ENCODE results near the gene HOXB3.

Gene HOXB3

DNA sequence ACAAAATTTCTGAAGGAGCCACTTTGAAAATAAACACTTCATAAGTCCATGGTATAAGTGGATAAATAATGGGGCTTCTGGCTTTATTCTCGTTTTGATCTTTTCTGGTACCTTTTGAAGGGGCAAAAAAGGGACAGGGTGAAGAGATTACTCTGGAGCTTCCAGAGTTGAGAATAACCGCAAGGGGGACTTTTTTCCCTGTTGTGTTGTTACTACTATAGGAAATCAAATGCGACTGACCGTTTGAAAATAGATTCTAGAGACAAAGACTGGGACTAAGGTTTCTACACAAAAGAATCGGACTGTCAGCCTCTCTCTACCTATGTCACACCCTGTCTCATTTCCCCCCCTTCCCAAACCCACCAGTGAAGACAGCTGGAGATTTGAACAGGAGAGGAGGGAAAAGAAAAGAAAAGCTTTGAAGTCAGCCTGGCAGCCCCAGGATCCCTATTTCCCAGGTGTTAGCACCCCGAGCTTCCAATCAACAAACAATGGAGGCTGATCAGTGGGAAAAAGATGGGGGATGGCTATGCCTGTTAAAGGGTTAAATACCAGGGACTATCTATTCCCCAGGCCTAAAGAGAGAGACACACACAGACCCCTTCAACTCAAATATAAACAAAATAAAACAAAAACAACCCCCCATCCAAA, 20.2 kb downstream of the HOXB3 start:
- Histone ChIP-seq H3K4me1 (ENCODE audit: control insufficient read depth, low read depth, low read length) (peaks cover 7% of the 10 kb centered on the region), H2AK5ac (ENCODE audit: low read length) (no peak overlapping the region), H2BK15ac (replicated peaks; ENCODE audit: low read depth) (no peak overlapping the region), H3K27me3 (ENCODE audit: insufficient read depth, low read length, poor library complexity) (peaks cover 84% of the 10 kb centered on the region), H3K4me3 (ENCODE audit: low read length) (no peak overlapping the region), H3K18ac (ENCODE audit: low read length) (no peak overlapping the region), H3K4me2 (ENCODE audit: low read length) (no peak overlapping the region), H3K79me1 (ENCODE audit: low read length) (no peaks in the 10 kb centered on the region), H3K23ac (ENCODE audit: low read length) (no peak overlapping the region), H2BK5ac (ENCODE audit: low read length) (no peak overlapping the region), H4K5ac (ENCODE audit: low read length) (no peak overlapping the region), H3K36me3 (ENCODE audit: control insufficient read depth, insufficient read depth, low read length) (no peaks in the 10 kb centered on the region), H4K8ac (ENCODE audit: low read depth, low read length) (no peak overlapping the region), H2BK120ac (ENCODE audit: low read depth, low read length) (no peak overlapping the region), H3K27ac (ENCODE audit: low read depth, low read length) (no peak overlapping the region), H3K79me2 (ENCODE audit: control insufficient read depth, insufficient read depth, low read length) (no peaks in the 10 kb centered on the region), H3K9ac (ENCODE audit: low read length) (no peak overlapping the region), H3K56ac (ENCODE audit: low read length) (no peak overlapping the region), H3K4ac (ENCODE audit: low read depth, low read length) (no peak overlapping the region)
- no CpG with 5 or more reads among the region's 6 CpGs for WGBS (ENCODE audit: extremely low coverage, insufficient coverage, low lambda C conversion rate)
- no peak for DNase-seq

DNA sequence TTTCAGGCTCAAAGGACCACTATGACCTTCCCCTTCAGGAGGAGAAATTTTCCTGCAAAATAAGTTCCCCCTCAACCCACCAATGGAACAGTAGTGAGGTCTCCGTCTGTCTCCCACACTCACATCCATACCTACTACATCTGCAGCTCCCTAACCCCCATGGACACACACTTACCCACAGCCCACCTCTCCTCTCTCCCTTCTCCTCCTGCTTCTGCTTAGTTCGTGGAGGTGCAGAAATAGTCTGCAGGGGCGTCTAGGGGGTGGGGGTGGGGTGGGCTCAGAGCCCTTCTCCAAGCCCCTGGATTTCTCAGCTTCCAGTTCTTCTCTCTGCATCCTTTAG, 20.8 kb downstream of the HOXB3 start:
- WGBS (ENCODE audit: extremely low coverage, insufficient coverage, low lambda C conversion rate), result no CpG with 5 or more reads among the region's 3 CpGs
- Histone ChIP-seq H3K4me1 (ENCODE audit: control insufficient read depth, low read depth, low read length) (peaks cover 7% of the 10 kb centered on the region), H3K27ac (ENCODE audit: low read depth, low read length) (no peak overlapping the region), H3K36me3 (ENCODE audit: control insufficient read depth, insufficient read depth, low read length) (no peaks in the 10 kb centered on the region), H3K4ac (ENCODE audit: low read depth, low read length) (no peak overlapping the region), H3K56ac (ENCODE audit: low read length) (no peak overlapping the region), H3K27me3 (ENCODE audit: insufficient read depth, low read length, poor library complexity) (peaks cover 83% of the 10 kb centered on the region), H3K18ac (ENCODE audit: low read length) (no peak overlapping the region), H3K23ac (ENCODE audit: low read length) (no peak overlapping the region), H3K4me3 (ENCODE audit: low read length) (no peak overlapping the region), H2AK5ac (ENCODE audit: low read length) (no peak overlapping the region), H3K79me2 (ENCODE audit: control insufficient read depth, insufficient read depth, low read length) (no peaks in the 10 kb centered on the region), H2BK5ac (ENCODE audit: low read length) (no peak overlapping the region), H3K79me1 (ENCODE audit: low read length) (no peaks in the 10 kb centered on the region), H3K9ac (ENCODE audit: low read length) (no peak overlapping the region), H2BK120ac (ENCODE audit: low read depth, low read length) (no peak overlapping the region), H3K4me2 (ENCODE audit: low read length) (no peak overlapping the region), H4K5ac (ENCODE audit: low read length) (no peak overlapping the region), H4K8ac (ENCODE audit: low read depth, low read length) (no peak overlapping the region), H2BK15ac (replicated peaks; ENCODE audit: low read depth) (no peak overlapping the region)
- no peak for DNase-seq

DNA sequence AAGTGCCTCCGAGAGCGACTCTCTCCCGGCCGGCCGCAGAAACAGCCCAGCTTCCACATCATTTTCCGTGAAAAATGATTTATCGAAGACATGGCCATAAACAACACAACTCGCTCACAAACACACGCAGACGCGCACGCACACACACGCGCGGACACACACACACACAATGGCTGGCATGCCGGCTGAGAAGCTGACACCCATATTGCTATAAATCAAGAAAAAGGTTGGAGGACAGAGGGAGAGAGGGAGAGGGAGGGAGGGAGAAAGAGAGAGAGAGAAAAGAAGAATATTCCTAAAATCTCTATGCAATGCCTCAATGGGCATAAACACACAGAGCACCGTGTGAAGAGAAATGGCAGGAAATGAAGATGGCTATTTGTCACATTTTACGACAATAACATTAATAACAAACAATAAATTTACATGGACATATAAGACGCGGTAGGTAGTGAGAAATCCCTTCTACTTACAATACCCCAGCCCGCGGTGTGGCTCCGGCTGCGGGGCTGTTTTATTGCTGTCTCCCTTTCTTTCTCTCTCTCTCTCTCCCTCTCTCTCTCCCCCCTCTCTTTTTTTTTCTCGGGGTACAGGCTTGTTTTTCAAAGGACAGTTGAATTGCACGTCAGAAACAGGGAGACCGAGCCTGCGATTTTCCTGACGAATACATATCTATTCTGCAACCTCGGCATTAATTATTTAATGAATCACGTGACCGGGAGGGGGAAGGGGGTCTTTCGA, 21.4 kb downstream of the HOXB3 start:
- H3K36me3 ChIP-seq (ENCODE audit: control insufficient read depth, insufficient read depth, low read length), result no peaks in the 10 kb centered on the region
- H2AK5ac ChIP-seq (ENCODE audit: low read length), result no peak overlapping the region
- WGBS (ENCODE audit: extremely low coverage, insufficient coverage, low lambda C conversion rate), result no CpG with 5 or more reads among the region's 33 CpGs
- no peaks in the 10 kb centered on the region for H3K79me2 ChIP-seq (ENCODE audit: control insufficient read depth, insufficient read depth, low read length)
- peaks cover 7% of the 10 kb centered on the region for H3K4me1 ChIP-seq (ENCODE audit: control insufficient read depth, low read depth, low read length)
- H4K5ac ChIP-seq (ENCODE audit: low read length), result no peak overlapping the region
- no peak overlapping the region for H2BK120ac ChIP-seq (ENCODE audit: low read depth, low read length)
- H3K79me1 ChIP-seq (ENCODE audit: low read length), result no peaks in the 10 kb centered on the region
- no peak overlapping the region for H3K4me2 ChIP-seq (ENCODE audit: low read length)
- no peak overlapping the region for H3K56ac ChIP-seq (ENCODE audit: low read length)
- H3K4ac ChIP-seq (ENCODE audit: low read depth, low read length), result no peak overlapping the region
- H3K27ac ChIP-seq (ENCODE audit: low read depth, low read length), result no peak overlapping the region
- no peak for DNase-seq
- H3K23ac ChIP-seq (ENCODE audit: low read length), result no peak overlapping the region
- H3K9ac ChIP-seq (ENCODE audit: low read length), result no peak overlapping the region
- H3K18ac ChIP-seq (ENCODE audit: low read length), result no peak overlapping the region
- H3K27me3 ChIP-seq (ENCODE audit: insufficient read depth, low read length, poor library complexity), result peaks cover 83% of the 10 kb centered on the region
- no peak overlapping the region for H4K8ac ChIP-seq (ENCODE audit: low read depth, low read length)
- no peak overlapping the region for H2BK15ac ChIP-seq (replicated peaks; ENCODE audit: low read depth)
- H2BK5ac ChIP-seq (ENCODE audit: low read length), result no peak overlapping the region
- no peak overlapping the region for H3K4me3 ChIP-seq (ENCODE audit: low read length)

DNA sequence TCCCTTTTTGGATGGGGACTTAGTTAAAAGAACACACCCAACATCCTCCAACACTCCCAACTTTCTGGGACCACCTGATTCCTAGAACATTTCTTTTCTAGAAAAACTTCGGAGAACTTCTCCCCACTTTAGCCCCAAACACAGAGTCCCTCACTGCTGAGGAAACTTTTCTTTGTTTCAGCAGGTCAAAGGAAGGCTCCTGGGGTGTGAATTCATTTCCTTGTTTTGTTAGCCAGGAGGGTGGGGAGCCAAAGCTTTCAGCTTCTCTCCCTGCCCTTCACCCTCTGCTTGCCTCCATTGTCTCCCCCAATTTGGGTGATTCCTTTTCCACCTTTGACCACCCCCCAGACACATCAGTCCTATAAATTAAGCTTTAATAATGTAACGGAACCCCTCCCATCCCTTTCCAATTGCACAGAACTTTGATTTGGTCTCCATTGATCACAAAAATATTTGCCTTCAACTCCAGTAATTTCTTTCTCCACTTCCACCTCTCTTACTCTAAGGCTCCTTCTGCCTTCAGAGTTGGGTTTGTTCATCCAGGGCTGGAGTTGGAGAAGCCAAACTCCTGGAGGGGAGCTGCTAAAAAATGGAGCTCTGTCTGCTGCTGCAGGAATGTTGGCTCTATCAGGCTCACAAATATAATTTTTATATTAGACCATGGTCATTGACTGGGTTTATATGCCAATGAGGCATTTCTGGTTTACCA, 22.2 kb downstream of the HOXB3 start:
- no CpG with 5 or more reads among the region's 2 CpGs for WGBS (ENCODE audit: extremely low coverage, insufficient coverage, low lambda C conversion rate)

DNA sequence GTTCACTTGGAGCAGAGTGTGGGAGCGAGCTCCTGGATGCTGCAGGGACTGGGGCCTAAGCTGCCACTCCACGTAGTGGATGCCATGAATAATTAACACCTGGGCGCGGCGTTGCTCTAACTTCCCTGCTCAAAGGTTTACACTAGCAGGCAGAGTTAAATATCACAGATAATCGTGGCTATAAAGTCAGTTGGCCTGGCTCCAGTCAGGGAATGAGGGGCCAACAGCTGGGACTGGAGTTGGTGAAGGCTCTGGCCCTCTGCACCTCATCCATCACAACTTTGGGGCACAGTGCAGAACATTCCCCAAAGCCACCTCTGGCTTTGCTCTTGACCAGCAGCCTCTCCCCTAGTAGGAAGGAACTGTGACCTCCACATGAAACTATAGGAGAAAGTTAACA, 22.8 kb downstream of the HOXB3 start:
- Histone ChIP-seq H4K5ac (ENCODE audit: low read length) (no peak overlapping the region), H2BK5ac (ENCODE audit: low read length) (no peak overlapping the region), H4K8ac (ENCODE audit: low read depth, low read length) (no peak overlapping the region), H3K18ac (ENCODE audit: low read length) (no peak overlapping the region), H3K79me2 (ENCODE audit: control insufficient read depth, insufficient read depth, low read length) (no peaks in the 10 kb centered on the region), H3K79me1 (ENCODE audit: low read length) (no peaks in the 10 kb centered on the region), H2BK15ac (replicated peaks; ENCODE audit: low read depth) (no peak overlapping the region), H3K56ac (ENCODE audit: low read length) (no peak overlapping the region), H3K4me2 (ENCODE audit: low read length) (no peak overlapping the region), H3K36me3 (ENCODE audit: control insufficient read depth, insufficient read depth, low read length) (no peaks in the 10 kb centered on the region), H3K4me1 (ENCODE audit: control insufficient read depth, low read depth, low read length) (peaks cover 7% of the 10 kb centered on the region), H3K27me3 (ENCODE audit: insufficient read depth, low read length, poor library complexity) (peaks cover 83% of the 10 kb centered on the region), H3K4me3 (ENCODE audit: low read length) (no peak overlapping the region), H3K9ac (ENCODE audit: low read length) (no peak overlapping the region), H3K27ac (ENCODE audit: low read depth, low read length) (no peak overlapping the region), H2BK120ac (ENCODE audit: low read depth, low read length) (no peak overlapping the region), H3K4ac (ENCODE audit: low read depth, low read length) (no peak overlapping the region), H3K23ac (ENCODE audit: low read length) (no peak overlapping the region), H2AK5ac (ENCODE audit: low read length) (no peak overlapping the region)
- WGBS (ENCODE audit: extremely low coverage, insufficient coverage, low lambda C conversion rate), result no CpG with 5 or more reads among the region's 6 CpGs
- no peak for DNase-seq

More for the DNA sequence above, 22.2 kb downstream of the HOXB3 start:
- no peak overlapping the region for H3K4ac ChIP-seq (ENCODE audit: low read depth, low read length)
- no peak overlapping the region for H3K4me3 ChIP-seq (ENCODE audit: low read length)
- H3K79me1 ChIP-seq (ENCODE audit: low read length), result no peaks in the 10 kb centered on the region
- H2AK5ac ChIP-seq (ENCODE audit: low read length), result no peak overlapping the region
- H3K9ac ChIP-seq (ENCODE audit: low read length), result no peak overlapping the region
- peaks cover 7% of the 10 kb centered on the region for H3K4me1 ChIP-seq (ENCODE audit: control insufficient read depth, low read depth, low read length)
- H4K5ac ChIP-seq (ENCODE audit: low read length), result no peak overlapping the region
- H2BK15ac ChIP-seq (replicated peaks; ENCODE audit: low read depth), result no peak overlapping the region
- DNase-seq, result no peak
- no peaks in the 10 kb centered on the region for H3K36me3 ChIP-seq (ENCODE audit: control insufficient read depth, insufficient read depth, low read length)
- H3K27ac ChIP-seq (ENCODE audit: low read depth, low read length), result no peak overlapping the region
- H3K18ac ChIP-seq (ENCODE audit: low read length), result no peak overlapping the region
- H2BK120ac ChIP-seq (ENCODE audit: low read depth, low read length), result no peak overlapping the region
- no peak overlapping the region for H2BK5ac ChIP-seq (ENCODE audit: low read length)
- no peaks in the 10 kb centered on the region for H3K79me2 ChIP-seq (ENCODE audit: control insufficient read depth, insufficient read depth, low read length)
- H3K56ac ChIP-seq (ENCODE audit: low read length), result no peak overlapping the region
- H3K27me3 ChIP-seq (ENCODE audit: insufficient read depth, low read length, poor library complexity), result peaks cover 83% of the 10 kb centered on the region
- no peak overlapping the region for H3K23ac ChIP-seq (ENCODE audit: low read length)
- no peak overlapping the region for H3K4me2 ChIP-seq (ENCODE audit: low read length)
- H4K8ac ChIP-seq (ENCODE audit: low read depth, low read length), result no peak overlapping the region
